DOHH2 (cell line): ENCODE data around the gene MGAT4D.

Source experiments
- H3F3A ChIP-seq: fragments of 200-600 bp; sonication (generic), shearing (Covaris generic); 2 replicates; pipeline ENCODE4 v1.6.0; 2016; ENCODE audit warnings: antibody characterized with exemption, mild to moderate bottlenecking; ENCODE audit not compliant: control insufficient read depth, insufficient read depth
- H3K27ac ChIP-seq: fragments of 200-600 bp; sonication (generic); 2 replicates; pipeline ENCODE4 v1.5.1; 2014; ENCODE audit warnings: low read depth, mild to moderate bottlenecking, low read length, moderate library complexity
- H3K27me3 ChIP-seq: fragments of 200-600 bp; sonication (generic); 2 replicates; pipeline ENCODE4 v1.6.1; 2014; ENCODE audit warnings: mild to moderate bottlenecking, low read length, mixed read lengths; ENCODE audit not compliant: control insufficient read depth
- H3K36me3 ChIP-seq: fragments of 200-600 bp; sonication (generic); 2 replicates; pipeline ENCODE4 v1.6.1; 2014; ENCODE audit warnings: mild to moderate bottlenecking, low read length, moderate library complexity, mixed read lengths; ENCODE audit not compliant: control insufficient read depth
- H3K4me1 ChIP-seq: fragments of 200-600 bp; sonication (generic); 2 replicates; pipeline ENCODE4 v1.6.1; 2014; ENCODE audit warnings: mild to moderate bottlenecking, low read length, mixed read lengths; ENCODE audit not compliant: control insufficient read depth
- H3K4me2 ChIP-seq: fragments of 200-600 bp; sonication (generic); 2 replicates; pipeline ENCODE4 v1.6.0; 2014; ENCODE audit warnings: mild to moderate bottlenecking, low read length, moderate library complexity
- H3K4me3 ChIP-seq: fragments of 200-600 bp; sonication (generic); 2 replicates; pipeline ENCODE4 v1.5.1; 2014; ENCODE audit warnings: mild to moderate bottlenecking, low read length, mixed read lengths
- H3K79me2 ChIP-seq: fragments of 200-600 bp; sonication (generic); 2 replicates; pipeline ENCODE4 v1.6.1; 2014; ENCODE audit warnings: mild to moderate bottlenecking, low read length, mixed read lengths; ENCODE audit not compliant: control insufficient read depth
- H3K9me2 ChIP-seq: fragments of 200-600 bp; sonication (generic); replicated peaks from 2 replicates; pipeline ENCODE4 v1.6.1; 2014; ENCODE audit warnings: mild to moderate bottlenecking, low read length, mixed read lengths; ENCODE audit not compliant: control insufficient read depth
- H3K9me3 ChIP-seq: fragments of 200-600 bp; sonication (generic); 2 replicates; pipeline ENCODE4 v1.6.1; 2014; ENCODE audit warnings: antibody characterized with exemption, low read length, mixed read lengths; ENCODE audit not compliant: control insufficient read depth, insufficient read depth
- H4K20me1 ChIP-seq: fragments of 200-600 bp; sonication (generic); 2 replicates; pipeline ENCODE4 v1.6.0; 2014; ENCODE audit warnings: low read depth, mild to moderate bottlenecking, antibody characterized with exemption, low read length, moderate library complexity; ENCODE audit not compliant: control insufficient read depth, insufficient read depth
- EZH2phosphoT487 ChIP-seq: fragments of 200-600 bp; sonication (generic); IDR thresholded peaks from 2 replicates; pipeline ENCODE4 v1.6.1; 2017; ENCODE audit warnings: borderline replicate concordance, mild to moderate bottlenecking, antibody characterized with exemption, low read length, moderate library complexity, mixed read lengths
- TF ChIP-seq, protein P1 (sequence below): fragments of 200-600 bp; sonication (generic); IDR thresholded peaks from one replicate; pipeline ENCODE4 v1.5.1; 2014; ENCODE audit warnings: antibody characterized with exemption, mild to moderate bottlenecking, low read depth, low read length; ENCODE audit not compliant: poor library complexity, severe bottlenecking

Gene MGAT4D

DNA sequence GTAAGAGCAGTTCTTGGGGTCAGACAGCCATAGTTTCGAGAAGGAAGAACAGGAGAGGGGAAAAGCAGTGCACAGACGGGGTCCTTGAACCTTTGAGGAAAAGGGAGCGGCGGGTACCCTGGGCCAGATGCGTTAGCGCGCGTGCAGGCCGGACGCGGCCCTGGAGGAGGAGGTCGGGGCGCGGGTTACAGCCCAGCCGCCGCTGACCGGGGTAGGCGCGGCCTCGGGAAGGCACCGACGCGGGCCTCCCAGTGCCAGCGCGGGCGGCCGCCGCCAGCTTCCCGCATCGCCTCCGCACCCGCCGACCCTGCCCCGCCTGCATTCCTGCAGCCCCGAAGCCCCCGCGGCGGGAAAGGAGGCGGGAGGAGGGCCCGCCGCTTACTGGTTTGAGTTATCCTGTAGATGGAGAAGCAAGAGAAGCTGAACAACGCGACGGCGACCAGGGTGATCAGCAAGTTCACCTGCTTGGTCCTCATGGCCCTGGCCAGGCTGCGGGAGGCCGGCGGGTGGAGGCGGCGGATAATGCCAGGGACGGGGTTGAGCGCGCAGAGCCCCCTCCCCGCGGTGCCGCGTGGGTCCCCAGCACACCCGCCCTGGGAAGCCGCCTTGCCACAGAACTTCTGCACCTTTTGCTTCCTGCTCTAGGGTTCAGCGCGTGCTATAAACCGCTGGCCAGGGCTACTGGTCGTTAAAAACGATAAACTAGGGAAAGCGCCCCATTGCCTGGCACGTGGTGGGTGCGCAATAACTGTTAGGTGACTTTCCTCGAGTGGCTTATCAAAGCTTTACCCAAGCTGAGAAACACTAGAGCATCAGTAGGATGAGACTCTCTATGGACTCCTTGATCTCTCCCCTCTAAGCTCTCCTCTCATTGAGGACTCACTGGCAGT lies at the start of gene MGAT4D:
Gene MGAT4D, minus strand, starts transcription at position 547 of the 890 bp plus-strand sequence. Its CDS starts 71 bp downstream, at position 476.
- Histone ChIP-seq H3K36me3 (no peaks in the 10 kb centered on the region), H4K20me1 (no peaks in the 10 kb centered on the region), H3K4me1 (no peaks in the 10 kb centered on the region), H3K4me2 (no peak within 1 kb of the TSS), H3F3A (no peaks in the 10 kb centered on the region), H3K79me2 (no peaks in the 10 kb centered on the region), H3K9me2 (no peaks in the 10 kb centered on the region), H3K27ac (no peak within 1 kb of the TSS), H3K9me3 (no peaks in the 10 kb centered on the region), H3K27me3 (peaks cover 15% of the 10 kb centered on the region), H3K4me3 (no peak within 1 kb of the TSS)
- TF ChIP-seq, protein P1, sequence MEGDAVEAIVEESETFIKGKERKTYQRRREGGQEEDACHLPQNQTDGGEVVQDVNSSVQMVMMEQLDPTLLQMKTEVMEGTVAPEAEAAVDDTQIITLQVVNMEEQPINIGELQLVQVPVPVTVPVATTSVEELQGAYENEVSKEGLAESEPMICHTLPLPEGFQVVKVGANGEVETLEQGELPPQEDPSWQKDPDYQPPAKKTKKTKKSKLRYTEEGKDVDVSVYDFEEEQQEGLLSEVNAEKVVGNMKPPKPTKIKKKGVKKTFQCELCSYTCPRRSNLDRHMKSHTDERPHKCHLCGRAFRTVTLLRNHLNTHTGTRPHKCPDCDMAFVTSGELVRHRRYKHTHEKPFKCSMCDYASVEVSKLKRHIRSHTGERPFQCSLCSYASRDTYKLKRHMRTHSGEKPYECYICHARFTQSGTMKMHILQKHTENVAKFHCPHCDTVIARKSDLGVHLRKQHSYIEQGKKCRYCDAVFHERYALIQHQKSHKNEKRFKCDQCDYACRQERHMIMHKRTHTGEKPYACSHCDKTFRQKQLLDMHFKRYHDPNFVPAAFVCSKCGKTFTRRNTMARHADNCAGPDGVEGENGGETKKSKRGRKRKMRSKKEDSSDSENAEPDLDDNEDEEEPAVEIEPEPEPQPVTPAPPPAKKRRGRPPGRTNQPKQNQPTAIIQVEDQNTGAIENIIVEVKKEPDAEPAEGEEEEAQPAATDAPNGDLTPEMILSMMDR, result no peak
- TF ChIP-seq EZH2phosphoT487, result no peak

DNA sequence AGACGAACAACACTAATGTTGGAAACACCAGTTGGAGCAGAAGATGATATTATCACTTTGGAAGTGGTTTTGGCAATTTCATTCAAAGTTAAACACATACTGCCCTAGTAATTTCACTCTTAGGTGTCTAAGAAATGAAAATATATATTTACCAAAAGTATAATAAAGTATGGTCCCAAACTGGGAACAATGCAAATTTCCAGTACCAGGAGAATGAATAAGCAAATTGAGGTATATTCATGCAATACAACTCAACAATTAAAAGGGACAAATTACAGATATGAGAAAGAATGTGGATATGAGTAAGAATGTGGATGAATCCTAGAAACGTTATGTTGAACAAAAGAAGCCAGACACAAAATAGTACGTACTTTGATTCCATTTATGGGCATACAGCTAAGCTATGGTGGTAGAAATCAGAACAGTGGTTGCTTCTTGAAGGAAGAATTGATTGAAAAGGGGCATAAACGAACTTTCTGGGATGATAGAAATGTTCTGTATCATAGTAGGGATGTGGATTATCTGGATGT lies 35.9 kb upstream of the MGAT4D start:
- no peak overlapping the region for H3K4me2 ChIP-seq
- H3K9me2 ChIP-seq, result no peaks in the 10 kb centered on the region
- H3K4me3 ChIP-seq, result no peak overlapping the region
- no peaks in the 10 kb centered on the region for H3K4me1 ChIP-seq
- H3K79me2 ChIP-seq, result no peaks in the 10 kb centered on the region
- no peaks in the 10 kb centered on the region for H3K36me3 ChIP-seq
- H3K27me3 ChIP-seq, result no peaks in the 10 kb centered on the region
- H3K27ac ChIP-seq, result no peak overlapping the region
- H3K9me3 ChIP-seq, result no peaks in the 10 kb centered on the region
- TF ChIP-seq EZH2phosphoT487, result no peak
- TF ChIP-seq, protein P1, result no peak
- H4K20me1 ChIP-seq, result no peaks in the 10 kb centered on the region
- H3F3A ChIP-seq, result no peaks in the 10 kb centered on the region

DNA sequence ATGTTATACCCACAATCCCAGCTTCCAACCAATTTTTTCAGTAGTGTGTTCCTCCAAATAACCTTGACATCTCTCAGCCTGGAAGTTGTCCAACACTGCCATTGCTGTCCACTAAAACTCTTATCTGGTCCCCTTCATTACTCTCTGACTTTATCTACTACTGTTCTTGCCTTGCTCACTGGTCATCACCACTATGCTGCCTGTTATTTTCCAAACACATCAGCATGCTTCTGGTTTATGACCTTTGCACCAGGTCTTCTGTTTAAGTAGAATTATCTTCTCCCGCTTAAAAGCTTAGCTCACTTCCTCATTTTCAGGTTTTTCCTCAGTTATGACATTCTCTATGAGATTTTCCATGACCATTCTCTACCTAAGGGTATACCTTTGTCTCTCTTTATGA lies 31.3 kb upstream of the MGAT4D start:
- Histone ChIP-seq H4K20me1 (no peaks in the 10 kb centered on the region), H3K27me3 (no peaks in the 10 kb centered on the region), H3K9me2 (no peaks in the 10 kb centered on the region), H3K9me3 (no peaks in the 10 kb centered on the region), H3K4me3 (no peak overlapping the region), H3K4me2 (no peak overlapping the region), H3K4me1 (peaks cover 13% of the 10 kb centered on the region), H3F3A (no peaks in the 10 kb centered on the region), H3K36me3 (peaks cover 23% of the 10 kb centered on the region), H3K79me2 (peaks cover 15% of the 10 kb centered on the region), H3K27ac (no peak overlapping the region)
- TF ChIP-seq, protein P1, result no peak
- TF ChIP-seq EZH2phosphoT487, result no peak
